CD14-positive monocyte (primary cell): ENCODE data around the gene SHTN1. TPM values are rescaled to one million over a fixed set of nuclear protein-coding genes. Genes with fewer than 3 reads are reported as not detected.

Experiments
- DNase-seq, 3 donors: peaks; one replicate each; pipeline ENCODE4 v3.0.0-alpha.2; 2011 to 2022
- H2AFZ ChIP-seq: 2 replicates; pipeline ENCODE4 v1.6.0; 2012; ENCODE audit warnings: mild to moderate bottlenecking, low read depth, low read length, inconsistent platforms; ENCODE audit not compliant: insufficient read depth, poor library complexity, severe bottlenecking
- H3K27ac ChIP-seq, 2 donors: 1 replicate in 1 of 2; 2 replicates in 1 of 2; pipeline ENCODE4 v1.5.1; 2012 to 2013; ENCODE audit warnings: low read length in 2 of 2, control low read depth in 1 of 2, inconsistent platforms in 1 of 2, low read depth in 1 of 2, mild to moderate bottlenecking in 1 of 2
- H3K27me3 ChIP-seq, 2 donors: one replicate each; pipeline versions ENCODE4 v1.6.0 to v1.6.1; 2011 to 2013; ENCODE audit warnings: low read length in 2 of 2; ENCODE audit not compliant: control insufficient read depth in 2 of 2, insufficient read depth in 2 of 2
- H3K36me3 ChIP-seq, 2 donors: replicated peaks in 1 of 2; 1 replicate in 1 of 2; 2 replicates in 1 of 2; pipeline versions ENCODE4 v1.5.1 to v1.6.1; 2012 to 2013; ENCODE audit warnings: low read length in 2 of 2, control low read depth in 1 of 2, inconsistent platforms in 1 of 2, mild to moderate bottlenecking in 1 of 2; ENCODE audit not compliant: insufficient read depth in 2 of 2, control insufficient read depth in 1 of 2
- H3K4me1 ChIP-seq, 2 donors: 1 replicate in 1 of 2; 2 replicates in 1 of 2; pipeline versions ENCODE4 v1.5.1 to v1.6.1; 2012 to 2013; ENCODE audit warnings: low read length in 2 of 2, control low read depth in 1 of 2, inconsistent platforms in 1 of 2, mild to moderate bottlenecking in 1 of 2, moderate library complexity in 1 of 2; ENCODE audit not compliant: insufficient read depth in 2 of 2, control insufficient read depth in 1 of 2
- H3K4me2 ChIP-seq: replicated peaks from 2 replicates; pipeline ENCODE3; 2012; ENCODE audit warnings: low read length, moderate library complexity, mild to moderate bottlenecking; ENCODE audit not compliant: poor library complexity, severe bottlenecking; ENCODE audit errors: extremely low read depth
- H3K4me3 ChIP-seq, 3 experiments: fragments of 200-600 bp in 1 of 3; sonication (generic) in 1 of 3; replicated peaks in 1 of 3; 1 replicate in 2 of 3; 2 replicates in 1 of 3; pipeline ENCODE4 v1.5.1; 2011 to 2013; ENCODE audit warnings: low read length in 3 of 3, mild to moderate bottlenecking in 3 of 3, control low read depth in 2 of 3, low read depth in 2 of 3, inconsistent platforms in 1 of 3, moderate library complexity in 1 of 3
- H3K79me2 ChIP-seq: 2 replicates; pipeline ENCODE4 v1.6.0; 2012; ENCODE audit warnings: mild to moderate bottlenecking, control low read depth, inconsistent platforms, low read length, moderate library complexity; ENCODE audit not compliant: insufficient read depth
- H3K9ac ChIP-seq: 2 replicates; pipeline ENCODE4 v1.6.0; 2017; ENCODE audit warnings: low read length, mild to moderate bottlenecking; ENCODE audit not compliant: insufficient read depth, poor library complexity, severe bottlenecking
- H3K9me3 ChIP-seq, 2 donors: replicated peaks in 1 of 2; 1 replicate in 1 of 2; 2 replicates in 1 of 2; pipeline versions ENCODE4 v1.5.1 to v1.6.1; 2012 to 2013; ENCODE audit warnings: low read length in 2 of 2, control low read depth in 1 of 2; ENCODE audit not compliant: control insufficient read depth in 1 of 2, insufficient read depth in 1 of 2
- H4K20me1 ChIP-seq: 2 replicates; pipeline ENCODE4 v1.6.0; 2012; ENCODE audit warnings: mild to moderate bottlenecking, low read length, control low read depth, moderate library complexity; ENCODE audit not compliant: insufficient read depth
- H3K27ac Mint-ChIP-seq, 7 donors: one replicate each; pipeline ENCODE4 v1.8.0; 2020; ENCODE audit warnings: mild to moderate bottlenecking in 7 of 7, mixed read lengths in 7 of 7, moderate library complexity in 6 of 7, inconsistent platforms in 2 of 7
- H3K27me3 Mint-ChIP-seq, 3 donors: one replicate each; pipeline ENCODE4 v1.8.0; 2021 to 2022; ENCODE audit warnings: low read depth in 3 of 3, mild to moderate bottlenecking in 3 of 3, mixed read lengths in 3 of 3, moderate library complexity in 3 of 3, inconsistent platforms in 1 of 3
- H3K36me3 Mint-ChIP-seq, 2 donors: one replicate each; pipeline ENCODE4 v1.8.0; 2020; ENCODE audit warnings: mixed read lengths in 2 of 2, inconsistent platforms in 1 of 2, mild to moderate bottlenecking in 1 of 2
- H3K4me1 Mint-ChIP-seq: one replicate; pipeline ENCODE4 v1.8.0; 2020; ENCODE audit warnings: mild to moderate bottlenecking, mixed read lengths
- H3K4me3 Mint-ChIP-seq, 2 donors: one replicate each; pipeline ENCODE4 v1.8.0; 2020; ENCODE audit warnings: mild to moderate bottlenecking in 2 of 2, mixed read lengths in 2 of 2, moderate library complexity in 1 of 2
- H3K9me3 Mint-ChIP-seq, 7 donors: one replicate each; pipeline ENCODE4 v1.8.0; 2020 to 2022; ENCODE audit warnings: mixed read lengths in 7 of 7, mild to moderate bottlenecking in 6 of 7, moderate library complexity in 6 of 7, inconsistent platforms in 2 of 7
- WGBS: methylation state at CpG from one replicate; pipeline ENCODE4 v1.1.5; 2013; ENCODE audit warnings: missing lambda C conversion rate; ENCODE audit not compliant: insufficient coverage; 5-methylcytosine and 5-hydroxymethylcytosine counted together
- intact Hi-C, 2 donors: fragments of 100-400 bp; cut with micrococcal nuclease; formaldehyde crosslinking; loops; one replicate each; pipeline versions ENCODE4 v1.15.0 to v1.15.1; 2023
- polyA plus RNA-seq, 3 donors: library from polyadenylated mRNA; depleted of rRNA in 1 of 3; unstranded in 2 of 3; stranded (reverse) in 1 of 3; fragments of 300-500 nt in 2 of 3; fragments of >200 nt in 1 of 3; fragmentation: Illumina TruSeq in 2 of 3; gene quantifications; 1 replicate in 2 of 3; 2 replicates in 1 of 3; pipeline ENCODE4 v1.2.3, GENCODE V29; 2012 to 2021
- TF ChIP-seq, protein P1 (sequence below): fragments of 200-600 bp; IDR thresholded peaks from one replicate; pipeline ENCODE4 v1.8.0; 2022; ENCODE audit warnings: antibody characterized with exemption, mild to moderate bottlenecking

The SHTN1 gene
- polyA plus RNA-seq, 3 donors: 14.4 to 22.6 (median 14.9) TPM

DNA sequence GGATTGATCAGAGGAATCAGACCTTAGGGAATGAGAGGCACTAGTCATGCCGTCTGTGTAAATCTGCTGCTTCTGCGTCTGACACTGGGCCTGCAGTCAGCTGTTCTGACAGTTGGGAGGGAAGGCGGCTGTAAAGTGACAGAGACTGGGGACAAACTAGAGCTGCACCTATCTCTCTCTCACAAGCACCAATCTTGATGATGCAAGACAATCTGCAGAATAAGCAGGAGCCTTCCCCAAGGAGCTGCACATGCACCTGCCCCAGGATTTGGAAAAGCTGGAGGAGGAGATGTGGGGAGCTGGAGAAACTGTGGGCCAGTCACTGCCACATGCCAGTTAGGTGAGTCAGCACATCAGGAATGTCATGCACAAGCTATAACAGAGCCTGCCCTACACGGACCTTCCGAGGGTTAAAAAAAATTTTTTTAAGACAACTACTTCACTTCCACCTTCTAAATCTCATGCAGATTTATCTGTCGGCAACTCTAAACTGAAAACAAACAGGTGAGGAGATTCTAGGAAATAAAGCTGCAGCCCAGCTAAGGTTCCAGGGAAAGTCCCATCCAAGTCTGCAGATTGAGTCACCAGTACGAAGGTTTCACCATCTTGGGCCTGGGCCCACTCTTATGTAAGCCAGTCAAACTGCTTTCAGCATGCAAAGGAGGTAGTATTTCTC is 116.5 kb downstream of the SHTN1 start:
- H3K27ac ChIP-seq: no peak overlapping the region
- H2AFZ ChIP-seq: no peak overlapping the region
- peaks cover 0 to 1% (median 0%) of the 10 kb centered on the region in 7 donors for H3K9me3 Mint-ChIP-seq
- no peak overlapping the region for H3K9ac ChIP-seq
- intact Hi-C loops: no loop called here
- no peak overlapping the region for H3K4me2 ChIP-seq
- WGBS: 66% methylated on average over 5 of the region's 7 CpGs
- H3K36me3 Mint-ChIP-seq: peaks cover 69% of the 10 kb centered on the region in 2 donors
- TF ChIP-seq, protein P1, sequence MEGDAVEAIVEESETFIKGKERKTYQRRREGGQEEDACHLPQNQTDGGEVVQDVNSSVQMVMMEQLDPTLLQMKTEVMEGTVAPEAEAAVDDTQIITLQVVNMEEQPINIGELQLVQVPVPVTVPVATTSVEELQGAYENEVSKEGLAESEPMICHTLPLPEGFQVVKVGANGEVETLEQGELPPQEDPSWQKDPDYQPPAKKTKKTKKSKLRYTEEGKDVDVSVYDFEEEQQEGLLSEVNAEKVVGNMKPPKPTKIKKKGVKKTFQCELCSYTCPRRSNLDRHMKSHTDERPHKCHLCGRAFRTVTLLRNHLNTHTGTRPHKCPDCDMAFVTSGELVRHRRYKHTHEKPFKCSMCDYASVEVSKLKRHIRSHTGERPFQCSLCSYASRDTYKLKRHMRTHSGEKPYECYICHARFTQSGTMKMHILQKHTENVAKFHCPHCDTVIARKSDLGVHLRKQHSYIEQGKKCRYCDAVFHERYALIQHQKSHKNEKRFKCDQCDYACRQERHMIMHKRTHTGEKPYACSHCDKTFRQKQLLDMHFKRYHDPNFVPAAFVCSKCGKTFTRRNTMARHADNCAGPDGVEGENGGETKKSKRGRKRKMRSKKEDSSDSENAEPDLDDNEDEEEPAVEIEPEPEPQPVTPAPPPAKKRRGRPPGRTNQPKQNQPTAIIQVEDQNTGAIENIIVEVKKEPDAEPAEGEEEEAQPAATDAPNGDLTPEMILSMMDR: no peak
- DNase-seq: peak; percentile 7 to 51 (median 17)
- H3K9me3 ChIP-seq: no peaks in the 10 kb centered on the region
- H4K20me1 ChIP-seq: no peaks in the 10 kb centered on the region
- H3K36me3 ChIP-seq: peaks cover 38 to 67% of the 10 kb centered on the region in 2 donors
- peaks cover 0 to 2% (median 2%) of the 10 kb centered on the region in 3 donors for H3K27me3 Mint-ChIP-seq
- H3K4me1 ChIP-seq: peaks cover 0 to 4% of the 10 kb centered on the region in 2 donors
- no peak overlapping the region for H3K4me3 Mint-ChIP-seq
- H3K27me3 ChIP-seq: no peaks in the 10 kb centered on the region
- H3K4me1 Mint-ChIP-seq: peaks cover 10% of the 10 kb centered on the region
- peak overlapping the region in 1 of 7 donors; percentile 76 for H3K27ac Mint-ChIP-seq
- H3K4me3 ChIP-seq: no peak overlapping the region
- no peaks in the 10 kb centered on the region for H3K79me2 ChIP-seq

DNA sequence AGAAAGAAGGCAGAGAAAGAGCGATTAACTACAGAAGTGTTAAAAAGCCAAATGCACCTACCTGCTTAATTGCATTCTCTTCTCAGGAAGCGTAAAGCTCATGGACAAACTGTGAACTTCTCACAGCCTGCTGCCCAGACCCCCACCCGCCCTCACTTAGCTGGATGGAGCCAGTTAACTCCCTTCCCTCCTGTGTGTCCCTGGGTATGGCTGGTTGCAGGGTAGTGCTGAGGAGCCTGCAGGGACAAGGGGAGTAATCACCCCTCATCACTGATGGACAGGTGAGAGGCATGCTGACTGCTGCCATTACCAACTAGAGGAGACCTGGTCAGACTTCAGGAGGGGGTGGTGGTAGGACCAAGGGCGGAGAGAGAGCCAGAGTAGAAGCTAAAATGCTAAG is 118.2 kb downstream of the SHTN1 start:
- no peak overlapping the region for H3K4me3 Mint-ChIP-seq
- Histone ChIP-seq H3K9ac (no peak overlapping the region), H3K4me2 (no peak overlapping the region), H2AFZ (no peak overlapping the region), H3K36me3 (peaks cover 41 to 80% of the 10 kb centered on the region in 2 donors), H3K27ac (no peak overlapping the region), H3K4me1 (no peaks in the 10 kb centered on the region), H3K79me2 (no peaks in the 10 kb centered on the region), H3K27me3 (no peaks in the 10 kb centered on the region), H3K9me3 (no peaks in the 10 kb centered on the region), H3K4me3 (no peak overlapping the region), H4K20me1 (no peaks in the 10 kb centered on the region)
- H3K27me3 Mint-ChIP-seq: peaks cover 0 to 3% (median 2%) of the 10 kb centered on the region in 3 donors
- peaks cover 0 to 1% (median 0%) of the 10 kb centered on the region in 7 donors for H3K9me3 Mint-ChIP-seq
- H3K36me3 Mint-ChIP-seq: peaks cover 69 to 73% of the 10 kb centered on the region in 2 donors
- peak overlapping the region in 1 of 7 donors; percentile 44 for H3K27ac Mint-ChIP-seq
- 100% methylated on average over 1 of the region's 4 CpGs for WGBS
- DNase-seq: no peak
- TF ChIP-seq, protein P1: no peak
- peaks cover 4% of the 10 kb centered on the region for H3K4me1 Mint-ChIP-seq
- intact Hi-C loops: no loop called here
